CD4-positive, alpha-beta T cell (primary cell): ENCODE results near the gene NCOR2. TPM values are rescaled to one million over a fixed set of nuclear protein-coding genes. Genes with fewer than 3 reads are reported as not detected.

Experiments
- ATAC-seq: fragments of 200-7000 bp; cut with Tn5 transposase; one replicate; pipeline ENCODE4 v1.10.0; 2022; ENCODE audit warnings: mild to moderate bottlenecking; ENCODE audit not compliant: poor library complexity
- CTCF ChIA-PET: fragments of 350-600 bp; sonication (Branson Sonifier 250); formaldehyde crosslinking; loops from one replicate; lab custom pipeline; 2021; ENCODE audit warnings: antibody characterized with exemption, inconsistent platforms; lab: Charles Lee
- POLR2A ChIA-PET: fragments of 350-600 bp; sonication (Branson Sonifier 250); formaldehyde crosslinking; loops from one replicate; lab custom pipeline; 2021; ENCODE audit warnings: antibody characterized with exemption, inconsistent platforms; lab: Charles Lee
- DNase-seq, 14 experiments: peaks; one replicate each; pipeline ENCODE4 v3.0.0-alpha.2; 2013 to 2020; ENCODE audit warnings: mixed read lengths in 2 of 14
- H3K27ac ChIP-seq, 2 donors: one replicate each; pipeline versions ENCODE4 v1.5.1 to v1.7.0; 2013; ENCODE audit warnings: low read length in 2 of 2, low read depth in 1 of 2, mild to moderate bottlenecking in 1 of 2
- H3K27me3 ChIP-seq, 2 experiments: 1 replicate in 1 of 2; 2 replicates in 1 of 2; pipeline versions ENCODE4 v1.6.1 to v1.7.0; 2013; ENCODE audit warnings: low read length in 2 of 2, control low read depth in 1 of 2, mild to moderate bottlenecking in 1 of 2, moderate library complexity in 1 of 2; ENCODE audit not compliant: insufficient read depth in 2 of 2, control insufficient read depth in 1 of 2
- H3K36me3 ChIP-seq: one replicate; pipeline ENCODE4 v1.6.1; 2013; ENCODE audit warnings: low read length, control low read depth; ENCODE audit not compliant: insufficient read depth
- H3K4me1 ChIP-seq: one replicate; pipeline ENCODE4 v1.6.1; 2013; ENCODE audit warnings: low read length, control low read depth; ENCODE audit not compliant: insufficient read depth
- H3K4me3 ChIP-seq: one replicate; pipeline ENCODE4 v1.5.1; 2013; ENCODE audit warnings: mild to moderate bottlenecking, low read length, moderate library complexity
- H3K9me3 ChIP-seq, 2 experiments: 1 replicate in 1 of 2; 2 replicates in 1 of 2; pipeline versions ENCODE4 v1.6.1 to v1.7.0; 2013; ENCODE audit warnings: low read length in 2 of 2, mild to moderate bottlenecking in 2 of 2, control low read depth in 1 of 2, moderate library complexity in 1 of 2; ENCODE audit not compliant: control insufficient read depth in 1 of 2, insufficient read depth in 1 of 2
- H3K27ac Mint-ChIP-seq: one replicate; pipeline ENCODE4 v1.8.0; 2020; ENCODE audit warnings: mixed read lengths
- H3K27me3 Mint-ChIP-seq: one replicate; pipeline ENCODE4 v1.8.0; 2021; ENCODE audit warnings: mixed read lengths
- H3K36me3 Mint-ChIP-seq: one replicate; pipeline ENCODE4 v1.8.0; 2021; ENCODE audit warnings: low read depth, mixed read lengths
- H3K4me1 Mint-ChIP-seq: one replicate; pipeline ENCODE4 v1.8.0; 2021; ENCODE audit warnings: low read depth, mixed read lengths
- H3K4me3 Mint-ChIP-seq: one replicate; pipeline ENCODE4 v1.8.0; 2020; ENCODE audit warnings: mild to moderate bottlenecking, mixed read lengths
- H3K9me3 Mint-ChIP-seq: one replicate; pipeline ENCODE4 v1.8.0; 2020; ENCODE audit warnings: mixed read lengths
- intact Hi-C, 2 experiments: fragments of 100-400 bp; cut with DNase I in 1 of 2; cut with micrococcal nuclease in 1 of 2; formaldehyde crosslinking; loops; one replicate each; pipeline versions ENCODE4 v1.15.1 to v1.9.0; 2023 to 2025; cut with DNase I, micrococcal nuclease
- total RNA-seq, 174 experiments: library from RNA in 2 of 174; stranded (reverse) in 2 of 174; gene quantifications; one replicate each; pipeline ENCODE4 v1.2.3 and lab custom pipeline; 2021 to 2026
- TF ChIP-seq, protein P1 (sequence below): fragments of 200-600 bp; IDR thresholded peaks from one replicate; pipeline ENCODE4 v1.8.0; 2022; ENCODE audit warnings: antibody characterized with exemption, mild to moderate bottlenecking

The NCOR2 gene
- total RNA-seq, 2 experiments from 2014 or later = 133 to 140 TPM

DNA sequence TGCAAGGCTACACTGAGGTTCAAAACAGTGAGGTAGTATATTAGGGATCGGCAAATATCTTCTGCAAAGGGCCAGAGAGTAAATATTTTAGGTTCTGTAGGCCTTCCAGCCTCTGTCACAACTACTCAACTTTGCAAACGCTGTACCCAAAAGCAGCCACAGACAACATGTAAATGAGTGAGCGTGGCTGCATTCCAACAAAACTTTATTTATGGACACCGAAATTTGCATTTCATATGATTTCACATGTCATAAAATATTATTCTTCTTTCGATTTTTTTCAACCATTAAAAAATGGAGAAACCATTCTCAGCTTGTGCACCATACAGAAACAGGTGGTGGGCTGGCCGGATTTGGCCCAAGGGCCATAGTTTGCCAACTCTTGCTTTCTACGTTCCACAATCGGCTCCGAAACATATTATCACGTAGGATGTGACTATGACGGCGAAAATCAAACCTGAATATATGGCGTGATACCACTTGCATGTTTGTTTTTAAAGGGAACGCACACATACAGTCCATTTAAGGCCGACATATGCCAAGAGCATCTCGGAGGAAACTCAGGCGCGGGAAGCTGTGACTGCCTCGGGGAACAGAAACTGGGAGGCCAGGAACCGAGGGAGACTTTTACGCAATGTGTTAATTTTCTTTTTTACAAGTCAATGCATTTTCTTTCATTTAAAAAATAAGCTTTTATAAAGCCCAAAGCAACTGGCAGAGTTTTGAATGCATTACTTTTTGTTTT, 7.1 kb downstream of the NCOR2 start:
- H3K36me3 ChIP-seq = peaks cover 3% of the 10 kb centered on the region
- ChIA-PET POLR2A (no interaction called here), CTCF (interaction anchor here (0.7 kb wide), 1 partner anchor 44 kb away, joined by 3 read pairs; no protein-coding TSS in a partner anchor)
- H3K27me3 ChIP-seq = no peaks in the 10 kb centered on the region
- no peak overlapping the region for H3K4me3 ChIP-seq
- Mint-ChIP-seq H3K27me3 (no peaks in the 10 kb centered on the region), H3K4me1 (peaks cover 62% of the 10 kb centered on the region), H3K27ac (no peak overlapping the region), H3K9me3 (no peaks in the 10 kb centered on the region), H3K4me3 (no peak overlapping the region), H3K36me3 (no peaks in the 10 kb centered on the region)
- TF ChIP-seq, protein P1, sequence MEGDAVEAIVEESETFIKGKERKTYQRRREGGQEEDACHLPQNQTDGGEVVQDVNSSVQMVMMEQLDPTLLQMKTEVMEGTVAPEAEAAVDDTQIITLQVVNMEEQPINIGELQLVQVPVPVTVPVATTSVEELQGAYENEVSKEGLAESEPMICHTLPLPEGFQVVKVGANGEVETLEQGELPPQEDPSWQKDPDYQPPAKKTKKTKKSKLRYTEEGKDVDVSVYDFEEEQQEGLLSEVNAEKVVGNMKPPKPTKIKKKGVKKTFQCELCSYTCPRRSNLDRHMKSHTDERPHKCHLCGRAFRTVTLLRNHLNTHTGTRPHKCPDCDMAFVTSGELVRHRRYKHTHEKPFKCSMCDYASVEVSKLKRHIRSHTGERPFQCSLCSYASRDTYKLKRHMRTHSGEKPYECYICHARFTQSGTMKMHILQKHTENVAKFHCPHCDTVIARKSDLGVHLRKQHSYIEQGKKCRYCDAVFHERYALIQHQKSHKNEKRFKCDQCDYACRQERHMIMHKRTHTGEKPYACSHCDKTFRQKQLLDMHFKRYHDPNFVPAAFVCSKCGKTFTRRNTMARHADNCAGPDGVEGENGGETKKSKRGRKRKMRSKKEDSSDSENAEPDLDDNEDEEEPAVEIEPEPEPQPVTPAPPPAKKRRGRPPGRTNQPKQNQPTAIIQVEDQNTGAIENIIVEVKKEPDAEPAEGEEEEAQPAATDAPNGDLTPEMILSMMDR = no peak
- H3K27ac ChIP-seq = no peak overlapping the region
- intact Hi-C loops = loop anchor here (10.0 kb wide), 2 partner anchors 106 to 526 kb away; no protein-coding TSS in a partner anchor
- no peaks in the 10 kb centered on the region for H3K9me3 ChIP-seq
- no peak for ATAC-seq
- no peak for DNase-seq
- peaks cover 65% of the 10 kb centered on the region for H3K4me1 ChIP-seq

DNA sequence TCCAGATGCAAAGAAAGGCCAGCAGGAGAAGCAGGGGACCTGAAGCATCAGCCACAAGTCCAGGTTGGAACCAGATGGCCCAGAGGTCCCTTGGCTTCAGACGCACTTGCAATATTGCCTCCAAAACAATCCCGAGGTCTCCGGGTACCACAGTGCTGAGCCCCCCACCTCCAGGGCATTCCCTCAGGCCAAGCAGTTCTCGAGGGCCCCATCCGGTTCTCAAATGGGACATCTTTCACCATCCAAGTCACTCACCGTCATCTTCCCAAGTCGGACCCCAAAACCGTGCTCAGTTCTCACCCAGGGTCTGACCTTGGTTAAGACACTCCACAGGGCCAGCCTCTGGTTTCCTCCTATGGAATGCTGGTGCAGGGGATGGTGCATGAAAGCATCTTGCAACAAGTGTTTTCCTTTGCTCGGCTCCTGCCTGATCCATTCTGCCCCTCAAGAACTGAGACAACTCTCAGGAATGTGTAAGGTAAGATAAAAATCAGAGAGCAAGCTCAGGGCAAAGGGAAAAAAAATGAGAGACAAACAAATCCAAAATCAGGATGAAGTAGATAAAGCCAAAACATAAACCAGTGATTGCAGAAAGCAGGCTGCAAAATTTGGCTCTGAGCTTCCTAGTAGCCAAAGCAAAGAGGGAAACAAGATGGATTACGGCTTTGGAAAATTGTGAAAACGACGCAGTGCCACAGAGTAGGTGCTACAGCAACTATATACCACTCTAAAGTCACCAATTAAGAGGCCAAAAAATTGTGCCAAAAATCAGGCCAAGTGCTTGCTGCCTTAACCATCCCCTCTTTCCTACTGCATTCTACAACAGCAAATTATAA, 8.0 kb downstream of the NCOR2 start:
- H3K36me3 Mint-ChIP-seq = no peaks in the 10 kb centered on the region
- Histone ChIP-seq H3K27me3 (no peaks in the 10 kb centered on the region), H3K27ac (no peak overlapping the region), H3K4me3 (no peak overlapping the region), H3K36me3 (peaks cover 3% of the 10 kb centered on the region), H3K4me1 (peaks cover 65% of the 10 kb centered on the region), H3K9me3 (no peaks in the 10 kb centered on the region)
- POLR2A ChIA-PET = no interaction called here
- no peaks in the 10 kb centered on the region for H3K9me3 Mint-ChIP-seq
- no peak for DNase-seq
- CTCF ChIA-PET = no interaction called here
- no peak overlapping the region for H3K4me3 Mint-ChIP-seq
- H3K27me3 Mint-ChIP-seq = no peaks in the 10 kb centered on the region
- no peak overlapping the region for H3K27ac Mint-ChIP-seq
- no peak for ATAC-seq
- intact Hi-C loops = loop anchor here (10.0 kb wide), 2 partner anchors 105 to 525 kb away; no protein-coding TSS in a partner anchor
- H3K4me1 Mint-ChIP-seq = peaks cover 62% of the 10 kb centered on the region
- TF ChIP-seq, protein P1 = no peak

DNA sequence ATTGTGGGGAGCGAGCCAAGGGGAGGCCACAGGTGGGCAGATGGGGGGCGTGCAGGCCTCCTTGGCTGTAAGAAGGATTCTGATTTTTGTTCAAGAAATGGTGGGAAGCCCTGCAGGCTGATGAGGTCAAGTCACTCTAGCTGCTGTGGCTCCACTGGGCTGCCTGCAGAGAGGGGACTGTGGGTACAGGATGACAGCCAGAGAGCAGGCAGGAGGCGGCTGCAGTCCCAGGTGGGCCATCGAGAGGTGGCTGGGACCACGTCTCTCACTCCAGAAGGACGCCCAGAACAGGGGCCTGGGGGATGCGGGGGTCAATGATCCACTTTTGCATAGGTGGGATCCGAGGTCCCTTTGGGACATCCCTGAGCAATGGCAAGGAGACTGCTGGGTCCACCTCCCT, 9.1 kb downstream of the NCOR2 start:
- ATAC-seq (no peak), DNase-seq (no peak)
- H3K27me3 Mint-ChIP-seq = no peaks in the 10 kb centered on the region
- ChIA-PET CTCF (no interaction called here), POLR2A (interaction anchor here (1.1 kb wide), 1 partner anchor 105 kb away, joined by 3 read pairs; no protein-coding TSS in a partner anchor)
- Histone ChIP-seq H3K4me1 (peaks cover 63% of the 10 kb centered on the region), H3K27ac (no peak overlapping the region), H3K9me3 (no peaks in the 10 kb centered on the region), H3K36me3 (peaks cover 3% of the 10 kb centered on the region), H3K27me3 (no peaks in the 10 kb centered on the region), H3K4me3 (no peak overlapping the region)
- H3K27ac Mint-ChIP-seq = no peak overlapping the region
- TF ChIP-seq, protein P1 = no peak
- intact Hi-C loops = no loop called here
- no peaks in the 10 kb centered on the region for H3K9me3 Mint-ChIP-seq
- no peaks in the 10 kb centered on the region for H3K36me3 Mint-ChIP-seq
- peaks cover 62% of the 10 kb centered on the region for H3K4me1 Mint-ChIP-seq
- H3K4me3 Mint-ChIP-seq = no peak overlapping the region
